Cardiac septum (tissue), 1 donor: Measurements from ENCODE around the gene PRELID2. TPM values are rescaled to one million over a fixed set of nuclear protein-coding genes. Genes with fewer than 3 reads are reported as not detected.
"Not testable (repeated sequence)": the region's sequence is repeated elsewhere in the genome, so short reads cannot be mapped to it uniquely, and the experiment has no call there.

Experiments used
- DNase-seq: peaks from one replicate; pipeline ENCODE4 v3.0.0-alpha.2; 2020; ENCODE audit warnings: low spot score
- intact Hi-C: fragments of 100-400 bp; cut with DNase I; formaldehyde crosslinking; loops from one replicate; pipeline ENCODE4 v1.14.0; 2022
- long read RNA-seq: library from polyadenylated mRNA; unstranded; transcript quantifications from one replicate; pipeline ENCODE4 v2.0.0, GENCODE V29; 2021
- total RNA-seq: library from RNA; stranded (reverse); fragmentation: NEBNext Ultra II Directional; extraction: Animal tissue kit (Norgen Biotek cat#: 25700); gene quantifications from one replicate; pipeline ENCODE4 v1.2.1, GENCODE V29; 2021
- donor health status: DM: no; HTN: no; CAD: no.

PRELID2 gene
- total RNA-seq, result 10.5 TPM
- long read RNA-seq, partial matches to known transcripts, result 0 of 11 reads
- long read RNA-seq, other reads (novel, unspliced or antisense), result 11 of 11 reads

- intact Hi-C loops, result loop anchor here (5.0 to 10.0 kb wide), 4 partner anchors 212 to 1630 kb away; partner anchors contain the start of gene TCERG1
- DNase-seq, result peak; percentile 92
Observed at GRCh38 chr5:145834917-145835847, at the start of gene PRELID2. Gene PRELID2, minus strand, starts transcription at chr5:145835342. Its CDS starts 91 bp downstream, at chr5:145835251.

GRCh38 chr5:145874765-145875164, 39.6 kb upstream of the PRELID2 start:
- no peak for DNase-seq
- intact Hi-C loops, result no loop called here

GRCh38 chr5:145872914-145873313, 37.8 kb upstream of the PRELID2 start, which contains the start of gene GRXCR2:
Gene GRXCR2, minus strand, starts transcription at chr5:145873014. Its CDS starts 46 bp downstream, at chr5:145872968.
- intact Hi-C loops, result no loop called here
- no peak for DNase-seq

- DNase-seq, result no peak
- intact Hi-C loops, result no loop called here
Observed at GRCh38 chr5:145872486-145872885, 37.3 kb upstream of the PRELID2 start.

GRCh38 chr5:145869753-145870152, 34.6 kb upstream of the PRELID2 start:
- DNase-seq, result no peak
- intact Hi-C loops, result no loop called here

GRCh38 chr5:145867806-145868205, 32.7 kb upstream of the PRELID2 start:
- DNase-seq, result no peak
- intact Hi-C loops, result no loop called here

- DNase-seq, intact Hi-C loops: not testable (repeated sequence)
Observed at GRCh38 chr5:145864432-145864831, 29.3 kb upstream of the PRELID2 start.

- intact Hi-C loops, result no loop called here
- no peak for DNase-seq
Observed at GRCh38 chr5:145863003-145863402, 27.9 kb upstream of the PRELID2 start.

GRCh38 chr5:145859897-145860296, 24.8 kb upstream of the PRELID2 start:
- intact Hi-C loops, result no loop called here
- DNase-seq, result no peak

- no peak for DNase-seq
- intact Hi-C loops, result no loop called here
Observed at GRCh38 chr5:145859453-145859852, 24.3 kb upstream of the PRELID2 start.

GRCh38 chr5:145858959-145859358, 23.8 kb upstream of the PRELID2 start:
- intact Hi-C loops, result no loop called here
- DNase-seq, result no peak

GRCh38 chr5:145856285-145856818, 21.2 kb upstream of the PRELID2 start:
- DNase-seq, result peak; percentile 77
- intact Hi-C loops, result no loop called here

- intact Hi-C loops, result no loop called here
- DNase-seq, result no peak
Observed at GRCh38 chr5:145855763-145856267, 20.7 kb upstream of the PRELID2 start.

GRCh38 chr5:145854651-145855258, 19.6 kb upstream of the PRELID2 start:
- DNase-seq, result no peak
- intact Hi-C loops, result no loop called here

GRCh38 chr5:145853781-145854376, 18.7 kb upstream of the PRELID2 start:
- intact Hi-C loops, result no loop called here
- no peak for DNase-seq

- intact Hi-C loops, result no loop called here
- no peak for DNase-seq
Observed at GRCh38 chr5:145852990-145853389, 17.8 kb upstream of the PRELID2 start.

- no peak for DNase-seq
- intact Hi-C loops, result no loop called here
Observed at GRCh38 chr5:145848854-145849253, 13.7 kb upstream of the PRELID2 start.

GRCh38 chr5:145847499-145848497, 12.7 kb upstream of the PRELID2 start:
- no peak for DNase-seq
- intact Hi-C loops, result no loop called here

GRCh38 chr5:145846081-145846480, 10.9 kb upstream of the PRELID2 start:
- DNase-seq, result no peak
- intact Hi-C loops, result no loop called here
